NCI-H510A (cell line): ENCODE measurements around the gene BCAS3.
"Not testable (repeated sequence)": the region's sequence is repeated elsewhere in the genome, so short reads cannot be mapped to it uniquely, and the experiment has no call there.

Source experiments
- DNase-seq: peaks from one replicate; lab custom pipeline; 2025; lab: John Stamatoyannopoulos, UW

BCAS3 gene

GRCh38 chr17:61422116-61422799 is 744.6 kb downstream of the BCAS3 start:
- DNase-seq: no peak

- DNase-seq: no peak
Measured at GRCh38 chr17:61422869-61423268, 745.2 kb downstream of the BCAS3 start.

- no peak for DNase-seq
Measured at GRCh38 chr17:61423967-61424649, 746.5 kb downstream of the BCAS3 start.

GRCh38 chr17:61425682-61426481 is 748.2 kb downstream of the BCAS3 start:
- no peak for DNase-seq

GRCh38 chr17:61426482-61427304 is 749.0 kb downstream of the BCAS3 start:
- no peak for DNase-seq

- no peak for DNase-seq
Measured at GRCh38 chr17:61427567-61427966, 749.9 kb downstream of the BCAS3 start.

- no peak for DNase-seq
Measured at GRCh38 chr17:61429274-61429673, 751.6 kb downstream of the BCAS3 start.

- DNase-seq: not testable (repeated sequence)
Measured at GRCh38 chr17:61429831-61430230, 752.2 kb downstream of the BCAS3 start.

- DNase-seq: no peak
Measured at GRCh38 chr17:61431594-61432311, 754.1 kb downstream of the BCAS3 start.

GRCh38 chr17:61436273-61436672 is 758.6 kb downstream of the BCAS3 start:
- no peak for DNase-seq

GRCh38 chr17:61436995-61437704 is 759.5 kb downstream of the BCAS3 start:
- no peak for DNase-seq

GRCh38 chr17:61440697-61441096 is 763.0 kb downstream of the BCAS3 start:
- DNase-seq: no peak

GRCh38 chr17:61441507-61441906 is 763.9 kb downstream of the BCAS3 start:
- DNase-seq: not testable (repeated sequence)

- no peak for DNase-seq
Measured at GRCh38 chr17:61442136-61442775, 764.6 kb downstream of the BCAS3 start.
